ENCODE data around the gene GJB4.

GJB4 gene

GRCh38 chr1:34774957-34775356, 15.4 kb downstream of the GJB4 start:
- Histone ChIP-seq H3K9me3 (ENCODE audit: control insufficient read depth, insufficient read depth, low read length) (no peaks in the 10 kb centered on the region), H3K79me2 (ENCODE audit: control insufficient read depth, low read length) (no peaks in the 10 kb centered on the region), H3K27ac (ENCODE audit: low read depth, low read length) (no peak overlapping the region), H3K4me2 (ENCODE audit: low read length) (no peak overlapping the region), H3K36me3 (ENCODE audit: control insufficient read depth, low read length) (no peaks in the 10 kb centered on the region), H3K9me2 (replicated peaks; ENCODE audit: control insufficient read depth, low read length) (no peaks in the 10 kb centered on the region), H3K27me3 (ENCODE audit: control insufficient read depth, low read length) (peaks cover 2% of the 10 kb centered on the region; the same call in 1 of the 2 replicates), H3F3A (ENCODE audit: control insufficient read depth, insufficient read depth) (no peaks in the 10 kb centered on the region), H4K20me1 (ENCODE audit: control insufficient read depth, insufficient read depth, low read depth, low read length) (no peaks in the 10 kb centered on the region), H3K4me3 (ENCODE audit: low read length) (no peak overlapping the region), H3K4me1 (ENCODE audit: control insufficient read depth, low read length) (no peaks in the 10 kb centered on the region)
- TF ChIP-seq CTCF (IDR thresholded peaks at IDR 0.05; ENCODE audit: low read depth, low read length, poor library complexity, severe bottlenecking) (no peak), EZH2phosphoT487 (IDR thresholded peaks at IDR 0.05; ENCODE audit: borderline replicate concordance, low read length) (no peak)

GRCh38 chr1:34776911-34777310, 17.4 kb downstream of the GJB4 start:
- H3K36me3 ChIP-seq (ENCODE audit: control insufficient read depth, low read length): no peaks in the 10 kb centered on the region
- H3K4me3 ChIP-seq (ENCODE audit: low read length): no peak overlapping the region
- no peaks in the 10 kb centered on the region for H3F3A ChIP-seq (ENCODE audit: control insufficient read depth, insufficient read depth)
- TF ChIP-seq EZH2phosphoT487 (IDR thresholded peaks at IDR 0.05; ENCODE audit: borderline replicate concordance, low read length) (no peak), CTCF (IDR thresholded peaks at IDR 0.05; ENCODE audit: low read depth, low read length, poor library complexity, severe bottlenecking) (no peak)
- no peak overlapping the region for H3K4me2 ChIP-seq (ENCODE audit: low read length)
- peaks cover 2% of the 10 kb centered on the region; the same call in 1 of the 2 replicates for H3K27me3 ChIP-seq (ENCODE audit: control insufficient read depth, low read length)
- H4K20me1 ChIP-seq (ENCODE audit: control insufficient read depth, insufficient read depth, low read depth, low read length): no peaks in the 10 kb centered on the region
- no peaks in the 10 kb centered on the region for H3K4me1 ChIP-seq (ENCODE audit: control insufficient read depth, low read length)
- H3K9me3 ChIP-seq (ENCODE audit: control insufficient read depth, insufficient read depth, low read length): no peaks in the 10 kb centered on the region
- no peaks in the 10 kb centered on the region for H3K79me2 ChIP-seq (ENCODE audit: control insufficient read depth, low read length)
- H3K9me2 ChIP-seq (replicated peaks; ENCODE audit: control insufficient read depth, low read length): no peaks in the 10 kb centered on the region
- H3K27ac ChIP-seq (ENCODE audit: low read depth, low read length): no peak overlapping the region

- no peak overlapping the region for H3K27ac ChIP-seq (ENCODE audit: low read depth, low read length)
- peaks cover 2% of the 10 kb centered on the region; the same call in 1 of the 2 replicates for H3K27me3 ChIP-seq (ENCODE audit: control insufficient read depth, low read length)
- H3K9me2 ChIP-seq (replicated peaks; ENCODE audit: control insufficient read depth, low read length): no peaks in the 10 kb centered on the region
- no peaks in the 10 kb centered on the region for H3K79me2 ChIP-seq (ENCODE audit: control insufficient read depth, low read length)
- no peaks in the 10 kb centered on the region for H3F3A ChIP-seq (ENCODE audit: control insufficient read depth, insufficient read depth)
- no peak for TF ChIP-seq CTCF (IDR thresholded peaks at IDR 0.05; ENCODE audit: low read depth, low read length, poor library complexity, severe bottlenecking)
- no peak for TF ChIP-seq EZH2phosphoT487 (IDR thresholded peaks at IDR 0.05; ENCODE audit: borderline replicate concordance, low read length)
- no peaks in the 10 kb centered on the region for H3K4me1 ChIP-seq (ENCODE audit: control insufficient read depth, low read length)
- no peak overlapping the region for H3K4me3 ChIP-seq (ENCODE audit: low read length)
- H3K36me3 ChIP-seq (ENCODE audit: control insufficient read depth, low read length): no peaks in the 10 kb centered on the region
- no peaks in the 10 kb centered on the region for H3K9me3 ChIP-seq (ENCODE audit: control insufficient read depth, insufficient read depth, low read length)
- no peaks in the 10 kb centered on the region for H4K20me1 ChIP-seq (ENCODE audit: control insufficient read depth, insufficient read depth, low read depth, low read length)
- no peak overlapping the region for H3K4me2 ChIP-seq (ENCODE audit: low read length)
These were observed 18.2 kb downstream of the GJB4 start for GRCh38 chr1:34777519-34778321.
